Stomach (tissue), 4 donors: ENCODE results near the gene GRAMD2B.

ENCODE experiments used
- CTCF ChIP-seq, 7 experiments: fragments of 450-650 bp in 4 of 7; fragments of 200-600 bp in 3 of 7; sonication (generic) in 3 of 7; IDR thresholded peaks; one replicate each; pipeline ENCODE4 v1.5.1; 2016 to 2019; ENCODE audit warnings: antibody characterized with exemption in 7 of 7, control low read depth in 2 of 7, mild to moderate bottlenecking in 1 of 7
- EP300 ChIP-seq: sonication (generic); formaldehyde crosslinking; IDR thresholded peaks from one replicate; pipeline ENCODE4 v1.6.1; 2017; ENCODE audit warnings: antibody characterized with exemption
- POLR2A ChIP-seq, 4 donors: fragments of 450-650 bp; IDR thresholded peaks; one replicate each; pipeline ENCODE4 v1.6.1; 2016; ENCODE audit warnings: antibody characterized with exemption in 4 of 4, control low read depth in 2 of 4, mild to moderate bottlenecking in 1 of 4, moderate library complexity in 1 of 4

GRCh38 chr5:126472538-126472889, 49.3 kb downstream of the GRAMD2B start:
- TF ChIP-seq CTCF (IDR thresholded peaks at IDR 0.05) (no peak), POLR2A (IDR thresholded peaks at IDR 0.05) (no peak), EP300 (no peak)
